B cell (primary cell): ENCODE data around the gene GANAB. TPM values are rescaled to one million over a fixed set of nuclear protein-coding genes. Genes with fewer than 3 reads are reported as not detected.

Experiments
- ATAC-seq: fragments of 200-7000 bp; cut with Tn5 transposase; one replicate; pipeline ENCODE4 v1.10.0; 2021; ENCODE audit warnings: low read depth, mild to moderate bottlenecking, moderate number of reproducible peaks, moderate library complexity
- CTCF ChIA-PET: fragments of 350-600 bp; sonication (Branson Sonifier 250); formaldehyde crosslinking; loops from one replicate; lab custom pipeline; 2021; ENCODE audit warnings: antibody characterized with exemption, inconsistent platforms; lab: Charles Lee
- POLR2A ChIA-PET: fragments of 350-600 bp; sonication (Branson Sonifier 250); formaldehyde crosslinking; loops from one replicate; lab custom pipeline; 2021; ENCODE audit warnings: antibody characterized with exemption; lab: Charles Lee
- DNase-seq: peaks from one replicate; pipeline ENCODE4 v3.0.0; 2013
- H2AFZ ChIP-seq: 2 replicates; pipeline ENCODE4 v1.6.1; 2012; ENCODE audit warnings: mild to moderate bottlenecking, low read depth, low read length; ENCODE audit not compliant: insufficient read depth, poor library complexity, severe bottlenecking
- H3K27ac ChIP-seq, 2 donors: 1 replicate in 1 of 2; 2 replicates in 1 of 2; pipeline ENCODE4 v1.5.1; 2012 to 2013; ENCODE audit warnings: low read length in 2 of 2, mild to moderate bottlenecking in 2 of 2, moderate library complexity in 1 of 2
- H3K27me3 ChIP-seq, 4 experiments: fragments of 200-600 bp in 1 of 4; sonication (generic) in 1 of 4; replicated peaks in 1 of 4; 1 replicate in 2 of 4; 2 replicates in 2 of 4; pipeline versions ENCODE4 v1.6.1 to v1.7.0; 2013 to 2016; ENCODE audit warnings: low read length in 3 of 4, mild to moderate bottlenecking in 2 of 4, mixed read lengths in 1 of 4, moderate library complexity in 1 of 4; ENCODE audit not compliant: insufficient read depth in 4 of 4, control insufficient read depth in 3 of 4; ENCODE audit errors: control extremely low read depth in 1 of 4
- H3K36me3 ChIP-seq, 2 experiments: replicated peaks in 1 of 2; 1 replicate in 1 of 2; 2 replicates in 1 of 2; pipeline versions ENCODE4 v1.6.1 to v1.7.1; 2013; ENCODE audit warnings: low read length in 1 of 2; ENCODE audit not compliant: insufficient read depth in 2 of 2, control insufficient read depth in 1 of 2; ENCODE audit errors: control extremely low read depth in 1 of 2, extremely low read depth in 1 of 2
- H3K4me1 ChIP-seq, 2 donors: fragments of 200-600 bp in 1 of 2; sonication (generic) in 1 of 2; 1 replicate in 1 of 2; 2 replicates in 1 of 2; pipeline versions ENCODE4 v1.5.1 to v1.6.1; 2013 to 2017; ENCODE audit warnings: low read length in 2 of 2; ENCODE audit not compliant: control insufficient read depth in 2 of 2, insufficient read depth in 2 of 2
- H3K4me2 ChIP-seq: replicated peaks from 2 replicates; pipeline ENCODE3; 2012; ENCODE audit warnings: mild to moderate bottlenecking, low read depth, low read length; ENCODE audit not compliant: poor library complexity, severe bottlenecking
- H3K4me3 ChIP-seq, 5 experiments: fragments of 200-600 bp in 1 of 5; sonication (generic) in 1 of 5; 1 replicate in 3 of 5; 2 replicates in 2 of 5; pipeline versions ENCODE4 v1.5.1 to v1.7.0; 2011 to 2016; ENCODE audit warnings: low read length in 4 of 5, mild to moderate bottlenecking in 4 of 5, low read depth in 2 of 5, control low read depth in 1 of 5, moderate library complexity in 1 of 5; ENCODE audit not compliant: insufficient read depth in 1 of 5; ENCODE audit errors: control extremely low read depth in 1 of 5, extremely low read depth in 1 of 5
- H3K79me2 ChIP-seq: fragments of 200-600 bp; sonication (generic); one replicate; pipeline ENCODE4 v1.6.0; 2016; ENCODE audit warnings: low read length; ENCODE audit not compliant: control insufficient read depth, insufficient read depth
- H3K9ac ChIP-seq: fragments of 200-600 bp; sonication (generic); 2 replicates; pipeline ENCODE4 v1.6.1; 2017; ENCODE audit warnings: mild to moderate bottlenecking, low read length, moderate library complexity
- H3K9me3 ChIP-seq, 3 donors: one replicate each; pipeline versions ENCODE4 v1.6.1 to v1.7.1; 2013; ENCODE audit warnings: low read length in 2 of 3; ENCODE audit not compliant: control insufficient read depth in 2 of 3, insufficient read depth in 1 of 3; ENCODE audit errors: control extremely low read depth in 1 of 3
- H4K20me1 ChIP-seq: 2 replicates; pipeline ENCODE4 v1.6.0; 2012; ENCODE audit warnings: mild to moderate bottlenecking, low read length; ENCODE audit not compliant: insufficient read depth, control insufficient read depth, poor library complexity, severe bottlenecking
- H3K27ac Mint-ChIP-seq: one replicate; pipeline ENCODE4 v1.8.0; 2021; ENCODE audit warnings: mixed read lengths
- H3K27me3 Mint-ChIP-seq: one replicate; pipeline ENCODE4 v1.8.0; 2021; ENCODE audit warnings: mixed read lengths
- H3K4me1 Mint-ChIP-seq: one replicate; pipeline ENCODE4 v1.8.0; 2021; ENCODE audit warnings: mixed read lengths
- H3K4me3 Mint-ChIP-seq: one replicate; pipeline ENCODE4 v1.8.0; 2021; ENCODE audit warnings: mixed read lengths
- H3K9me3 Mint-ChIP-seq: one replicate; pipeline ENCODE4 v1.8.0; 2022; ENCODE audit warnings: mixed read lengths; ENCODE audit not compliant: insufficient read depth
- EZH2 ChIP-seq: IDR thresholded peaks from 2 replicates; pipeline ENCODE4 v1.6.1; 2012; ENCODE audit warnings: borderline replicate concordance, low read depth, mild to moderate bottlenecking, moderate library complexity, low read length; ENCODE audit not compliant: insufficient read depth, poor library complexity, severe bottlenecking
- WGBS: methylation state at CpG from one replicate; pipeline ENCODE4 v1.1.5; 2013; ENCODE audit warnings: missing lambda C conversion rate; ENCODE audit not compliant: insufficient coverage; 5-methylcytosine and 5-hydroxymethylcytosine counted together
- intact Hi-C: fragments of 100-400 bp; cut with micrococcal nuclease; formaldehyde crosslinking; loops from one replicate; pipeline ENCODE4 v1.10.0; 2022
- polyA plus RNA-seq: library from polyadenylated mRNA; depleted of rRNA; stranded (reverse); fragments of >200 nt; gene quantifications from 2 replicates; pipeline ENCODE4 v1.2.3, GENCODE V29; 2012
- total RNA-seq, 2 donors: library from RNA; stranded (reverse); fragments of 120-200 nt in 1 of 2; gene quantifications; 1 replicate in 1 of 2; 2 replicates in 1 of 2; pipeline versions ENCODE4 v1.2.3 to v1.2.4, GENCODE V29; 2013 to 2022
- TF ChIP-seq, protein P1 (sequence below): fragments of 200-600 bp; IDR thresholded peaks from one replicate; pipeline ENCODE4 v1.8.0; 2022; ENCODE audit warnings: antibody characterized with exemption, mild to moderate bottlenecking

GANAB gene
- total and polyA plus RNA-seq, 2 donors (not counting 1 experiment from before 2014, with no cell fraction given) = 98.7 to 204 TPM

GRCh38 chr11:62671236-62671607 is 24.8 kb upstream of the GANAB start:
- Histone ChIP-seq H2AFZ (peak overlapping the region; percentile 92), H3K79me2 (peaks cover 69% of the 10 kb centered on the region), H3K9ac (peak overlapping the region; percentile 97), H3K27ac (peak overlapping the region; percentile 56 to 71), H3K4me1 (peaks cover 27 to 42% of the 10 kb centered on the region in 2 donors), H3K9me3 (no peaks in the 10 kb centered on the region), H3K36me3 (peaks cover 3 to 22% of the 10 kb centered on the region in 2 experiments), H4K20me1 (peaks cover 9% of the 10 kb centered on the region), H3K4me2 (peak overlapping the region; percentile 94), H3K4me3 (peak overlapping the region; percentile 85 to 97 (median 87)), H3K27me3 (no peaks in the 10 kb centered on the region)
- CTCF ChIA-PET = interaction anchor here (0.8 to 2.5 kb wide), 11 partner anchors 10 to 187 kb away, joined by 3 to 13 read pairs (median 4); partner anchors contain the start of genes B3GAT3, EEF1G, INTS5 and TUT1
- peak overlapping the region; percentile 97 for H3K27ac Mint-ChIP-seq
- WGBS = under 1% methylated on average over 17 of the region's 17 CpGs
- DNase-seq (no peak), ATAC-seq (peak; percentile 14)
- H3K9me3 Mint-ChIP-seq = no peaks in the 10 kb centered on the region
- H3K4me1 Mint-ChIP-seq = peaks cover 53% of the 10 kb centered on the region
- intact Hi-C loops = loop anchor here (1.0 to 2.0 kb wide), 5 partner anchors 8 to 210 kb away; partner anchors contain the start of genes GANAB, HNRNPUL2, INTS5 and SLC3A2
- no peaks in the 10 kb centered on the region for H3K27me3 Mint-ChIP-seq
- POLR2A ChIA-PET = interaction anchor here (0.7 to 2.8 kb wide), 18 partner anchors 9 to 184 kb away, joined by 3 to 21 read pairs (median 5); partner anchors contain the start of genes B3GAT3, EEF1G, GANAB and HNRNPUL2
- TF ChIP-seq, protein P1, sequence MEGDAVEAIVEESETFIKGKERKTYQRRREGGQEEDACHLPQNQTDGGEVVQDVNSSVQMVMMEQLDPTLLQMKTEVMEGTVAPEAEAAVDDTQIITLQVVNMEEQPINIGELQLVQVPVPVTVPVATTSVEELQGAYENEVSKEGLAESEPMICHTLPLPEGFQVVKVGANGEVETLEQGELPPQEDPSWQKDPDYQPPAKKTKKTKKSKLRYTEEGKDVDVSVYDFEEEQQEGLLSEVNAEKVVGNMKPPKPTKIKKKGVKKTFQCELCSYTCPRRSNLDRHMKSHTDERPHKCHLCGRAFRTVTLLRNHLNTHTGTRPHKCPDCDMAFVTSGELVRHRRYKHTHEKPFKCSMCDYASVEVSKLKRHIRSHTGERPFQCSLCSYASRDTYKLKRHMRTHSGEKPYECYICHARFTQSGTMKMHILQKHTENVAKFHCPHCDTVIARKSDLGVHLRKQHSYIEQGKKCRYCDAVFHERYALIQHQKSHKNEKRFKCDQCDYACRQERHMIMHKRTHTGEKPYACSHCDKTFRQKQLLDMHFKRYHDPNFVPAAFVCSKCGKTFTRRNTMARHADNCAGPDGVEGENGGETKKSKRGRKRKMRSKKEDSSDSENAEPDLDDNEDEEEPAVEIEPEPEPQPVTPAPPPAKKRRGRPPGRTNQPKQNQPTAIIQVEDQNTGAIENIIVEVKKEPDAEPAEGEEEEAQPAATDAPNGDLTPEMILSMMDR = no peak
- no peak for TF ChIP-seq EZH2
- peak overlapping the region; percentile 100 for H3K4me3 Mint-ChIP-seq
